ENCODE results near the gene NDFIP2. TPM values are rescaled to one million over a fixed set of nuclear protein-coding genes. Genes with fewer than 3 reads are reported as not detected.

The NDFIP2 gene
- total RNA-seq, 1 donor: 41.0 TPM

DNA sequence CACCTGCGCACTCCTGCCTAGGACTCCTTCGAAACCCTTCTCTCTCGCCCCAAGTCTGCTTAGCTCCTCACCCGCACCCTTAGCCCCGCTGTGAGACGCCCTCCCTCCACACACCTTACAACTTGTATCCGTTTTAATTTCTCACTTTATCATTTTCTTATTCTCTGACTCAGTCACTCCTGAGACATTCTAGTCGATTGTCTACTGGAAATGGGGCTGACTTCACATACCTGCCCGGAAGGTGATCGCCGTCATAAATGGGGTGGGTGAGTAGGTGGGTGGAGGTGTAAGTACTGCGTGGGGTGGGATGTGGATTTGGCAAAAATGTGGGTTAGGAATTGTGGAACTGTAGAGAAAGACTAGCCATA is 714 bp downstream of the NDFIP2 start:
- DNase-seq (ENCODE audit: low read depth): no peak
- TF ChIP-seq, protein P1, sequence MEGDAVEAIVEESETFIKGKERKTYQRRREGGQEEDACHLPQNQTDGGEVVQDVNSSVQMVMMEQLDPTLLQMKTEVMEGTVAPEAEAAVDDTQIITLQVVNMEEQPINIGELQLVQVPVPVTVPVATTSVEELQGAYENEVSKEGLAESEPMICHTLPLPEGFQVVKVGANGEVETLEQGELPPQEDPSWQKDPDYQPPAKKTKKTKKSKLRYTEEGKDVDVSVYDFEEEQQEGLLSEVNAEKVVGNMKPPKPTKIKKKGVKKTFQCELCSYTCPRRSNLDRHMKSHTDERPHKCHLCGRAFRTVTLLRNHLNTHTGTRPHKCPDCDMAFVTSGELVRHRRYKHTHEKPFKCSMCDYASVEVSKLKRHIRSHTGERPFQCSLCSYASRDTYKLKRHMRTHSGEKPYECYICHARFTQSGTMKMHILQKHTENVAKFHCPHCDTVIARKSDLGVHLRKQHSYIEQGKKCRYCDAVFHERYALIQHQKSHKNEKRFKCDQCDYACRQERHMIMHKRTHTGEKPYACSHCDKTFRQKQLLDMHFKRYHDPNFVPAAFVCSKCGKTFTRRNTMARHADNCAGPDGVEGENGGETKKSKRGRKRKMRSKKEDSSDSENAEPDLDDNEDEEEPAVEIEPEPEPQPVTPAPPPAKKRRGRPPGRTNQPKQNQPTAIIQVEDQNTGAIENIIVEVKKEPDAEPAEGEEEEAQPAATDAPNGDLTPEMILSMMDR (IDR thresholded peaks at IDR 0.05; ENCODE audit: insufficient read depth, low read length): no peak
- peak overlapping the region; percentile 91 for H3K4me3 ChIP-seq (ENCODE audit: low read depth, low read length)

DNA sequence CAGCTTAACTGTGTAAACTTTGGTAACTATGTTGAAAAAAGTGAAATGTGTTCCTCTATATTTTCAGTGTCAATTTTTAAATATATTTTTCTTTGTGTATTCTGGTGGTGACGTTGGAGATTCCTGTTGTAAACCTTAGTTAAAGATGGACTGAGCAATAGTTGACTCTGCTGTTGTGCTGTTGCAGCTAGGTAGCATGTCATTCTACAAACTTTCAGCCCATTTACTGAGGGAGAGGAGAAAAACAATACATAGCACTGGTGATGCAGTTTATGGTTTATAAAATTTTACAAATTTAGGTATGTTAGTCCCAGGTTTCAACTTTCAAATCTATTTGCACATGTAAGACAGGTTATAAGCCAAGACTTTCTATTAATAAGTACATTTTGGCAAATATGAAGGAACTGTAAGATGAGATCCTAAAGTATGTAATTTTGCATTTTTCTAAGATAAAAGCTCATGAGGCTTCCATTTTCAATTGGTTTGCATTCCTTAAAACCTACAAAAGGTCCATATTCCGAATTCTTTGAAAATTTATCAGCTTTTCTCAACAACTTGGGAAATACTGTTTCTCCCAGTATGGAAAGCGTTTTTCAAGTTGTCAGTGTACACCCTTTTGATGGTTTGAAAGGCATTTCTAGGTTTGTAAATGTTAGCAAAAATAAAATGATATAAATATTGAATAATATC is 1.5 kb downstream of the NDFIP2 start:
- DNase-seq (ENCODE audit: low read depth): peak; percentile 57
- TF ChIP-seq, protein P1 (IDR thresholded peaks at IDR 0.05; ENCODE audit: insufficient read depth, low read length): no peak
- H3K4me3 ChIP-seq (ENCODE audit: low read depth, low read length): peak overlapping the region; percentile 91

DNA sequence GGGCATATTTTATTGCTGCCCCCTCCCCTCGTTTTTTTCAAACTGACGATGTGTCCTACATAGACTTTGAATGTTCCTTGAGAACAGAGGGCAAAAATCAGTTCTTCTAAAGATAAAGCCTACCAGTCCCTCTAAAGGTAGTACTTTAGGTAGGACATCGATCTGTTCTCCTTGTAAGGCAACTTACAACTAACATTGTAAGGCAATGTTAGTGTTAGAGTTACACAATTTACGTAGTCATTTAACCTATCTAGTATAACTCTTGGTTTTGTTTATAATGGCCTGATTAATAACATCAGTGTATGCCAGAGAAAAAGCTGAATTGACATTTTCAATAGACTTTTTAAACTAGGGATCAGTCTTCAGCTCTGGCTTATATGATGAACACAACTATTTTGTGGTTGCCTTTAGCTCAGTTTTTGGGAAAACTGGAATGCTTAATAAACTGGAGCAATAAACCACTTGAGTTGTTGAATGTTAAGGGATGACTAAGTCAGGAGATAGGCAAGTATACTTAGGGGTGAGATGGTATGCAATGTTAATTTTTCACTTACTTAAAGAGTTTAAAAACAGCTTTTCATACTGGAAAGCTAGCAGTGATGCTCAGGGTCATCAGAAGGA is 2.2 kb downstream of the NDFIP2 start:
- DNase-seq (ENCODE audit: low read depth): peak; percentile 76
- peak overlapping the region; percentile 6 for H3K4me3 ChIP-seq (ENCODE audit: low read depth, low read length)
- TF ChIP-seq, protein P1 (IDR thresholded peaks at IDR 0.05; ENCODE audit: insufficient read depth, low read length): no peak

- TF ChIP-seq, protein P1 (IDR thresholded peaks at IDR 0.05; ENCODE audit: insufficient read depth, low read length): no peak
- H3K4me3 ChIP-seq (ENCODE audit: low read depth, low read length): peak overlapping the region; percentile 9
Measured at GRCh38 chr13:79485014-79485811, 4.3 kb downstream of the NDFIP2 start.

DNA sequence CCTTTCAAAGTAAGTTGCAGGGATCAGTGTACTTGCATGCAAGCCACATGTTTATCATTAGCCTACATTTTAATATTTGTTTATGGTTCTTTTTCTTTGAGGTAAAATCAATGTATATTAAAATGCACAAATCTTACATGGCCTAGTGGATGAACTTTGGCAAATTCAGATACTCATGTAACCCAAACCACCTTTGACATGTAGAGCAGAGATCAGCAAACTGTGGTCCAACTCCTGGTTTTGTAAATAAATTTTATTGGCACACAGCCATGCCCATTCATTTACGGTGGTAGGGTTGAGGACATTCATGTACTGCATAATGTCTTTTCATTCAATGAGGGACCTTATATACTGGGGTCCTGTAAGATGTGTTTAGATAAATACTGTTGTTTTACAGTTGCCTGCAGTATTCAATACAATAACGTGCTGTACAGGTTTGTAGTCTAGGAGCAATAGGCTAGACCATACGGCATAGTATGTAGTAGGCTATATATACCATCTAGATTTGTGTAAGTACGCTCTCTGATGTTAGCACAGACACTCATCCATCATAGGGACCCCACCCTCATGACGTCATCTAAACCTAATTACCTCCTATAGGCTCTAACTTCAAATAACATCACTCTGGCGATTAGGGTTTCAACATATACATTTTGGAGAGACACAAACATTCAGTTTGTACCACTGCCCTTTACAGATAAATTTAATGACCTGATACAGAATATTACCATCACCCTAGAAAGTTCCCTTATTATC is 5.7 kb downstream of the NDFIP2 start:
- TF ChIP-seq, protein P1 (IDR thresholded peaks at IDR 0.05; ENCODE audit: insufficient read depth, low read length): no peak
- no peak for DNase-seq (ENCODE audit: low read depth)
- no peak overlapping the region for H3K4me3 ChIP-seq (ENCODE audit: low read depth, low read length)

More at GRCh38 chr13:79485014-79485811, 4.3 kb downstream of the NDFIP2 start:
- DNase-seq (ENCODE audit: low read depth): peak; percentile 87

GRCh38 chr13:79490326-79490725 is 9.4 kb downstream of the NDFIP2 start:
- DNase-seq (ENCODE audit: low read depth): no peak
- TF ChIP-seq, protein P1 (IDR thresholded peaks at IDR 0.05; ENCODE audit: insufficient read depth, low read length): no peak
- no peak overlapping the region for H3K4me3 ChIP-seq (ENCODE audit: low read depth, low read length)
